Erythroblast (primary cell): ENCODE measurements around the gene MRPL21.

Experiments
- GATA1 ChIP-seq: IDR thresholded peaks from 2 replicates; pipeline ENCODE4 v1.6.1; 2011; ENCODE audit warnings: low read depth, mild to moderate bottlenecking, control low read depth, low read length, moderate library complexity
- POLR2A ChIP-seq: IDR thresholded peaks from 2 replicates; pipeline ENCODE4 v1.6.1; 2011; ENCODE audit warnings: mild to moderate bottlenecking, low read length

DNA sequence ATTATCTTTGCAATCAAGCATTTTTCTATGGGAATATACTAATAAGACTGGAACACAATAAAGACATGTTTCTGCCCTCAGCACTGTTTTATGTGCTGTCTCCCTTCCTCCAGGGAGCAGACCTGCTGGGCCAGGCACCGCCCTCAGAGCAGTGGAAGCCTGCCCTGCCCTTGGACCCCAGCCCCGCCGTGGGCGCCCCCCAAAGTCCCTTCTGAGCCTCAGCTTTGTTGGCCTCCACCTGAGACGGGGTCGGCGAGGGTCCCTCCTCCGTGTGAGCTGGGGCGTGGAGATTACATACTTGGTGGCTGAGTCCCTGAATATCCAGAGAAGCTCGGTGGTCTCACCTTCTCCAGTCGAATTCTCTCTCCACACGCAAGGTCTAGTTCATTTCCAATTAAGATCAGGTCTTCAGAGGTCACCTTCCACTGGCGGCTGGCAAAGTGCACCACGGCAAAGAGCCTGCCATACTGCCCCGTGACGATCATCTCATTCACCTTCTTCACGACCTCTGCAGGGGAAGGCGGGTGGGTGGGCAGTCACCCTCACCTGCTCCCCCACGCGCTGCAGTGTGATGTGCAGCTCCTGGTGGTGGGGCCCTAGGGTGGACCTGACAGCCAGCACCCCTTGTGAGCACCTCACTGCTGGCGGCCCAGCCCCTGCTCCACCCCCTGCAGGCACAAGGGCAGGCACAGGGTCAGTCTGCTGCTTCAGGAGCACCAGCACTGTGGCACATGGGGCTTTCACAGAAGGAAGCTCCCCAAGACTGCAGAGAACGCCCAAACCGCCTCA lies 7.3 kb downstream of the MRPL21 start:
- no peak for TF ChIP-seq POLR2A
- TF ChIP-seq GATA1, result no peak
